Hematopoietic multipotent progenitor cell (in vitro differentiated cells): ENCODE results near the gene CDHR5. TPM values are rescaled to one million over a fixed set of nuclear protein-coding genes. Genes with fewer than 3 reads are reported as not detected.
A peak's percentile ranks its signal among the peaks of the same experiment; 100 is the strongest.

Source experiments
- DNase-seq, 3 donors: peaks; one replicate each; pipeline ENCODE4 v3.0.0-alpha.2; 2011 to 2015; ENCODE audit warnings: low read depth in 2 of 3, low spot score in 2 of 3
- total RNA-seq: library from RNA; depleted of rRNA; stranded (reverse); fragments of >200 nt; gene quantifications from one replicate; pipeline ENCODE4 v1.2.3, GENCODE V29; 2012

The CDHR5 gene
- total RNA-seq, 1 donor: not detected

DNA sequence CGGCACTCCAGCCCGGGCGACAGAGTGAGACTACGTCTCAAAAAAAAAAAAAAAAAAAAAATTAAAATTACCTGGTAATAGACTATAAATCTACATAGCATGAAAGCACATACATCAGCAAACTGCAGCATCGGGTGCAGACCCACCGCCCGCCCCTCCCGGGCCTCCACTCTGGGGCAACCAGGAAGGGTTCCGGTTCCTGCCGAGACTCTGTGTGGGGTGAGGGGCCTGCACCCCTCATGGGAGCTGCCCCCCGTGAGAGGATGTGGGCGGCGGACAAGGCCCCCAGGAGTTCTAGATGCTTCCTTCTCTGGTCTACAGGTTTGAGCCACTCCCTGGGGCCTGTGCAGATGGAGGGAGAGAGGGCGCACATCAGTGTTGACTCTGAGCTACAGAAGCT lies 21.5 kb upstream of the CDHR5 start:
- DNase-seq: no peak

DNA sequence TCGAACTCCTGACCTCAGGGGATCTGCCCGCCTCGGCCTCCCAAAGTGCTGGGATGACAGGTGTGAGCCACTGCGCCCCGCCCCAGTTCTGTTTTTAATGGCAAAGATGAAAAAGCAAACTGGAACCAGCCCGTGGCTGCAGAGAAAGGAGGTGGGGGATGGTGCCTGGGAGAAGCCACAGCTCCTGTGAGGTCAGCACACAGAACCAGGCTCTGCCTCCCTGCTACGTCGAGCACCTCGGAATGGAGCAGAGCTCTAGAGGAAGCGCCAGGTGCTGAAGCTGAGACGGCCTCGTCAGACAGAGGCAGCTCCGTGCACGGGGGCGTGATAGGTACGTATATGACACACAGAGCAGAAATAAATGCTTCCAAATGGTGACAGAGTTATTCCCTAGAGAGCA lies 20.8 kb upstream of the CDHR5 start:
- no peak for DNase-seq

DNA sequence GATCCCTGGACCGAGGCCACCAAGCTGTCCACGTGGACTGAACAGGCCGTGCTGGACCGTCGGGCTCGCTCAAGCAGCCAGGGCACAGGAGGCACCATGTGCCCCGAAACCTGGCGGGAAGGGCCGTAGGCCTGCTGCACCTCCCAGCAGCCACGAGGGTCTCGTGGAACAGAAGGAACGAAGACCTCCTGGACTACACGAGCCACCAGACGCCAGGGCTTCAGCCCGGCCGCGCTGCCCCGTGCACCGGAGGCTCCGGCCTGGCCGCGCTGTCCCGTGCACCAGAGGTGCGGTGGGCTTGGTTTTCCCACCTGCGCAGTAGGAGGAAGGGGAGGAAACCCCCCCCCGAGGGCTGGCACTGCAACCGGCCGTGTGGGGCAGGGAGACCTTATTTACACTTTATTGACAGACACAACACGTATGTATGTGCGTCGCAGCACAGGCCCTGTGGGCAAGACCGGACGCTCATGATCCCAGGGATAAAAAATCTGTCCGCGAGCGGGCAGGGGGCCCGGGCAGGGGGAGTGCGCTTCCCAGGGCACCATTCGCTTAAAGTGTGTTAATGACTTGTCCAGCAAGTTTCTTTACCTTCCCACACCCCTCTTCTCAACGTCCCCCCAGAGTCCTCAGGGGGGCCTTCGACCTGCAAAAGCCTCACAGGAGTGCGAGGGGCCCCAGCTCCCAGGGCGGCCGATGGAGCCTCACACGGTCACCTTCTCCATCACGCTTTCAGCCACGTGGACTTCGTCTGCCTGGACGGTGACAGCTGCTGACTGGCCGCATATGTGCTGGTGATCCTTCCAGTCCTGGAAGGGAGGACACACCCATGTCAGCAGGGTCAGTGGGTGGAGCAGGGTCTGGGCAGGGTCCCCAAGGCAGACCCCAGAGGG lies 19.3 kb upstream of the CDHR5 start:
- DNase-seq: no peak

DNA sequence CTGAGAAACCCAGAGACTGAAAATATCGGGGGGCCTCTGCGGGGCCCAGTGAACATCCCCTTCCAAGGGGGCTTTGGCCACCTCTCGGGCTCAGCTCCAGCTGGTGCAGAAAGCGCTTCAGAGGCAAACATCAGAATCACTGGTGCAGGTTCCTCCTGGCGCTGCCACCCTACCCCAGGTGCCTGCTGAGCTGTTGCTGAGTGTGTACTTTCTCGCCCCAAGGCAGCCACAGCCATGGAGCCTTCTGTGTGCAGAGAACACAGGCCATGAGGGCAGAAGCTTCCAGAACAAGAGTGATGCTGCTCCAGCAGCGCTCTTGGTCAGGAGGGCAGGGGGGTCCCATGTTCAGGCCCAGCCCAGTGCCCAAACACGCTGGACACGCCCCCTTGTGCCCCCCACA lies 18.6 kb upstream of the CDHR5 start:
- DNase-seq: no peak

DNA sequence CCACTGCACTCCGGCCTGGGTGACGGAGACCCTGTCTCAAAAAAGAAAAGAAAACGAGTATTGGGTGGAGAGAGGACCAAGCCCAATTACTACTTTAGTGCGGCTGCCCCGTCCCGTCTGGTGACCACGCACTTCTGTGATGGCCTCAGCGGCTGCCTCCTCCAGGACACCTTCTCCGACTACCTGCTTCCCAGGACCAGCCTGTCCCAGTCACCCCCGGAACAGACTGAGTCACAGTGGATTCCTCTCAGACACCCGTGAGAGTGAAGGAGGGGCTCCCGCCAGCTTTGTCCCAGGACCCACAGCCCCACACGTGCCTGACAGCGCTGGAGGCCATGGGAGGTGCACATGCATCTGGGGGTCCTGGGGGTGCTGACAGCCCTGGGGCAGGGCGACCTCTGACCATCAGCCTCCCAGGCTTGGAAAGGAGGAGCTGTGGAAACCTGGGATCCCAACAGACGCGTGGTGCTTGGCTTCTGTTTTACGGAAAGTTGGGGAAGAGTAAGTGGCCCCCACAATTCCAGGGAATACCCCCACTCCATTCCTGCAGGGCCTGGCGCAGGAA lies 17.1 kb upstream of the CDHR5 start:
- DNase-seq: no peak

DNA sequence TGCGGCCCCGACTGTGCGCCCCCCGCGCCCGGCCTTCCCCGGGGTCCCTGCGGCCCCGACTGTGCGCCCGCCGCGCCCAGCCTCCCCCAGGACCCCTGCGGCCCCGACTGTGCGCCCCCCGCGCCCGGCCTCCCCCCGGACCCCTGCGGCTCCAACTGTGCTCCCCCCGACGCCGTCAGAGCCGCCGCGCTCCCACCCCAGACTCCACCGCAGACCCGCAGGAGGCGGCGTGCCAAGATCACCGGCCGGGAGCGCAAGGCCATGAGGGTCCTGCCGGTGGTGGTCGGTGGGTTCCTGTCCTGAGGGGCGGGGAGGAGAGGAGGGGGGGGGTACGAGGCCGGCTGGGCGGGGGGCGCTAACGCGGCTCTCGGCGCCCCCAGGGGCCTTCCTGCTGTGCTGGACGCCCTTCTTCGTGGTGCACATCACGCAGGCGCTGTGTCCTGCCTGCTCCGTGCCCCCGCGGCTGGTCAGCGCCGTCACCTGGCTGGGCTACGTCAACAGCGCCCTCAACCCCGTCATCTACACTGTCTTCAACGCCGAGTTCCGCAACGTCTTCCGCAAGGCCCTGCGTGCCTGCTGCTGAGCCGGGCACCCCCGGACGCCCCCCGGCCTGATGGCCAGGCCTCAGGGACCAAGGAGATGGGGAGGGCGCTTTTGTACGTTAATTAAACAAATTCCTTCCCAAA lies 15.4 kb upstream of the CDHR5 start:
- peak in 2 of 3 donors; percentile 26 to 44 for DNase-seq

DNA sequence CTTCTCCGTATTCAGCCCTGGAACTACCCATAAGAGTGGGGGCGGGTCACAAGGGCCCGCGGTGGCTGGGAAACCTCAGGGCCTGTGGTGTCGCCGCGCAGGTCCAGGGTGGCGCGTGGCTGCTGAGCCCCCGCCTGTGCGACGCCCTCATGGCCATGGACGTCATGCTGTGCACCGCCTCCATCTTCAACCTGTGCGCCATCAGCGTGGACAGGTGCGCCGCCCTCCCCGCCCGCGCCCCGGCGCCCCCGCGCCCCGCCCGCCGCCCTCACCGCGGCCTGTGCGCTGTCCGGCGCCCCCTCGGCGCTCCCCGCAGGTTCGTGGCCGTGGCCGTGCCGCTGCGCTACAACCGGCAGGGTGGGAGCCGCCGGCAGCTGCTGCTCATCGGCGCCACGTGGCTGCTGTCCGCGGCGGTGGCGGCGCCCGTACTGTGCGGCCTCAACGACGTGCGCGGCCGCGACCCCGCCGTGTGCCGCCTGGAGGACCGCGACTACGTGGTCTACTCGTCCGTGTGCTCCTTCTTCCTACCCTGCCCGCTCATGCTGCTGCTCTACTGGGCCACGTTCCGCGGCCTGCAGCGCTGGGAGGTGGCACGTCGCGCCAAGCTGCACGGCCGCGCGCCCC lies 14.7 kb upstream of the CDHR5 start:
- no peak for DNase-seq

DNA sequence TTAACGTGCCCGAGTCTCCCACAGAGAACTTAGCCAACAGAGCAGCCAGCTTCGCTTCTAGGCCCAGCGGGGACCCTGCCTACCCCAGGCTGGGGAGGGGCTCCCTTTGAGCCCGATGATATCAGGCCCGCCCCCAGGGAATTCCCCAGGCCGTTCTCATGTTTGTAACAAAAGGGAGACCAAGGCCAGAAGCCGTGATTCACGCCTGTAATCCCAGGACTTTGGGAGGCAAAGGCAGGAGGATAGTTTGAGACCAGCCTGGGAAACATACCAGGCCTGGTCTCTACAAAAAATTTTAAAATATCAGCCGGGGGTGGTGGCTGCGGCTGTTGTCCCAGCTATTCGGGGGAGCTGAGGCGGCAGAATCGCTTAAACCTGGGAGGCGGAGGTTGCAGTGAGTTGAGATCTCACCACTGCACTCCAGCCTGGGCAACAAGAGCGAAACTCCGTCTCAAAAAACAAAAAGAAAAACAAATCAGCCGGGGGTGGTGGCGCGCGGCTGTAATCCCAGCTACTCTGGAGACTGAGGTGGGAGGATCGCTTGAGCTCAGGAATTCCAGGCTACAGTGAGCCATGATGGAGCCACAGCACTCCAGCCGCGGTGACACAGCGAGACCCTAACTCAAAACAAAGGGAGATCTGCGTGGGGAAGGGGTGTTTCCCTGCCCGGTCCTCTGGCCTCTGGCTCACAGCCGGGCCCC lies 14.0 kb upstream of the CDHR5 start:
- DNase-seq: no peak

DNA sequence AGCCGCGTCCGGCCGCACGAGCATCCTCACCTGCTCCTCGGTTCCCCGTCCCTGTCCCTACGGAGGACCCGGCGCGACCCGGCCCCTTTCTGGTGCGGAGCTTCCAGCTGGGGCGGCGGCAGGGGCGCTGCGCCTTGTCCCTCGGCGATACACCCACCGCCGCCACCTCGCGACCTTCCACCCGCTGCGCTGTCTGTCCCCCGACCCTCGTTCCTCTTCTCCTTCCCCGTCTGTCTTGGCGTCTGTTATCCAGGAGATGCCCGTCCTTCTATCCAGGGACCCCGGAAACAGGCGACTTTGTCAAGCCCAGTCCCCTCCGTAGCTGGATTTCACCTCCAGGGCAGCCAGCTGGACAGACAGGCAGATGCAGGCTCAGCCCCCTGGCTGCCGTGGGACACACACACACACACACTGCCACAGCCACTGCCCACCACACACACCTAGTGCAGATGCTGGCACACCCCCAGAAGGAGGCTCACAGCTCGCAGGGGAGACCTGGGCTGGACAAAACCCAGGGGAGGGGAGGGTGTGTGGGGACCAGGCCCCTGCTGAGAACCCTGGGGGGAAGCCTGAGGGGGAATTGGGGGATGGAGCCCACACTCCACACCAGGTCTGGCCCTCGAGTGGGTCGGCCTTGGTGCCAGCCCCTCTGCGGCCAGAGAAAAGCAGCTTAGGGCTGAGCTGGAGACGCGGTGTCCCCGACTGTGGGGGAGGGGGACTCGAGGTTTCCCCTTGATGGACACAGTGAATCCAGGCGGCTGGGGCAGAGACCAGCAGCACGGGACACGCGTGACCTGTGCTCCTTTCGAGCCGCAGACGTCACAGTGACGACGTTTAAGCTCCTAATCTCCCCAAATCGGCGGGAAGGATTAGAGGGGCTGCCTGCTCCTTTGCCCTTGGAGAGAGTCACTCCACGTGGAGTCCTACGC lies 13.1 kb upstream of the CDHR5 start:
- no peak for DNase-seq

DNA sequence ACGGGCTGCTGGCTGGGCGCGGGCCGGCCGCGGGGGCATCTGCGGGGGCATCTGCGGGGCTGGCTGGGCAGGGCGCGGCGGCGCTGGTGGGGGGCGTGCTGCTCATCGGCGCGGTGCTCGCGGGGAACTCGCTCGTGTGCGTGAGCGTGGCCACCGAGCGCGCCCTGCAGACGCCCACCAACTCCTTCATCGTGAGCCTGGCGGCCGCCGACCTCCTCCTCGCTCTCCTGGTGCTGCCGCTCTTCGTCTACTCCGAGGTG lies 12.5 kb upstream of the CDHR5 start:
- DNase-seq: no peak

DNA sequence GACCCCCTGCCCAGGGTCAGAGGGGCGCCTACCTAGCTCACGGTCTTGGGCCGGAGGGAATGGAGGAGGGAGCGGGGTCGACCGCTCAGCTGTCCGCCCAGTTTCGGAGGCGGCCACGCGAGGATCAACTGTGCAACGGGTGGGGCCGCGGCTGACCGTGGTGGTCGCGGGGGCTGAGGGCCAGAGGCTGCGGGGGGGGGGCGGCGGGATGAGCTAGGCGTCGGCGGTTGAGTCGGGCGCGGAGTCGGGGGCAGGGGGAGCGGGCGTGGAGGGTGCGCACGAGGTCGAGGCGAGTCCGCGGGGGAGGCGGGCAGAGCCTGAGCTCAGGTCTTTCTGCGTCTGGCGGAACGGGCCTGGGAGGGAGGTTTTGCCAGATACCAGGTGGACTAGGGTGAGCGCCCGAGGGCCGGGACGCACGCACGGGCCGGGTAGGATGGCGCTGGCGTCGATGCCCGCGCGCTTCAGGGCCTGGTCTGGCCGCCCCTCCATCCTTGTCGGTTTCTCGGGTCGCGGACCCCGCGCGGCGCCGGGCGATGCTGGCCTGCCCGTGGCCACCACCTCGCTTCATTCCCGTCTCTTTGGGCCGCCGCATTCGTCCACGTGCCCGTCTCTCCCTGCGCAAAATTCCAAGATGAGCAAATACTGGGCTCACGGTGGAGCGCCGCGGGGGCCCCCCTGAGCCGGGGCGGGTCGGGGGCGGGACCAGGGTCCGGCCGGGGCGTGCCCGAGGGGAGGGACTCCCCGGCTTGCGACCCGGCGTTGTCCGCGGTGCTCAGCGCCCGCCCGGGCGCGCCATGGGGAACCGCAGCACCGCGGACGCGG lies 12.0 kb upstream of the CDHR5 start, which contains the start of gene DRD4:
Gene DRD4, plus strand, starts transcription at position 759 of the 822 bp plus-strand sequence. Its CDS starts 36 bp downstream, at position 795.
- DNase-seq: no peak

DNA sequence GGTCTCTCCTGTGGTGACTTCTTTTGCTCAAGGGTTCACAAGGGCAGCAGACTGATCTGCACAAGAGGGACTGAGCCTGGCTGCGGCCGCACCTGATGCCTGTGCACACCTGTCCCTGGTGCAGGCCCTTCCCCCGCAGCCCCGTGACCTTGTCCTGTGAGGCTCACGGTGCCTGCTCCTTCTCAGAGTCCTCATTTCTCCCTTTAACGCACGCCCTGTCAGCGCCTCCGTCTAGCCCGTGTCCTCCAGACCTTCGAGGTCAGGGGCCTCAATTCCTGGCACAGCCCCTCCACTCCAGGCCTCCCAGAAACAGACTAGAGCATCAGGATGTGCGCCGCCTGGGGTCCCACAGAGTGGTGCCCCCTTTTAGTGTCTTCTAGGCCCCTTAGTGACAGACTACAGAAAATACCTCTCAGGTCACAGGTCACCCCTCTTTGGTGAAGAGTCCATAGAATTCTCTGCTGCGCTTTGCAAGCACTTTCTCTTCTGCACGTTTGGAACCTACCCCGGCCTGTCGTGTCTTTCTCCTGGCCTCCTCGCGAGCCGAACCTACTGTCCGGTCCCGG lies 11.3 kb upstream of the CDHR5 start:
- no peak for DNase-seq

DNA sequence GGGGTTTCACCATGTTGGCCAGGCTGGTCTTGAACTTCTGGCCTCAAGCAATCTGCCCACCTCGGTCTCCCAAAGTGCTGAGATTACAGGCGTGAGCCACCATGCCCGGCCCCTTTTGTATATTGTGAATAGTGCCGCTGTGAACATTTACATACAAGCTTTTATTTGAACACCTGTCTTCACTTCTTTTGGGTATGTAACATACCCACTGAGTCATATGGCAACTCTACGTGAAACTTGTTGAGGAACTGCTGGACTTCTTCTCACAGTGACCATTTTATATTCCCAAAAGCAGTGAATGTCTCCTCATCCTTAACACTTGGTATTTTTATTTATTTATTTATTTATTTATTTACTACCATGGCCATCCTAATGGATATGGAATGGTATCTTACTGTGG lies 6.1 kb upstream of the CDHR5 start:
- DNase-seq: no peak

DNA sequence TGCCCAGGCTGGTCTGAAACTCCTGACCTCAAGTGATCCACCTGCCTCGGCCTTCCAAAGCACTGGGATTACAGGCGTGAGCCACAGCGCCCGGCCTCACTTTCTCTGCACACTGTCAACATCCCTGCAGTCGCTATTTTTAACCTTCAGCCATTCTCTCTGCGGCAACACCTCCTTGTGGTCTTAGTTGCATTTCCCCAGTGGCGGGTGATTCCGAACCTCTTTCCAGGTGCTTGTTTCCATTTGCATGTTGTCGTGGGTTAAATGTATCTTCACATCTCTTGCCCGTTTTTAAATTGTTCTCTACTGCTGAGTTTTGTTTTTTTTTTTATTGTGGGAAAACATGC lies 4.5 kb upstream of the CDHR5 start:
- peak in 1 of 3 donors; percentile 32 for DNase-seq

DNA sequence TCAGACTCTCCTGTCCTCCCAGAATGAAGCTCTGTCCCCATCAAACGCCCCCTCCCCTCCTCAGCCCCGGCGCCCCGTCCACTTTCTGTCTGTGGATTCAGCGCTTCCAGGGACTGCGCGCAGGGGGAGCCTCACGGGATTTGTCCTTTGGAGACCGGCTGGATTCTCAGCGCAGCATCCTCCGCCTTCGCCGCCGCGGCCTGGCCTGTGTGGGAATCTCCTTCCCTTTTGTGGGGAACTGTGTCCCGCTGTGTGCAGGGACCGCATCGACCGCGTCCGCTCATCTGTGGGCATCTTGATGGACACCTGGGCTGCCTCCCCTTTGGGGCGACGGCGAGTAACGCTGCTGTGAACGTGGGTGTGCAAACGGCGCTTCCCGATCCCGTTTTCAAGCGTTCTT lies 3.3 kb upstream of the CDHR5 start:
- DNase-seq: no peak

DNA sequence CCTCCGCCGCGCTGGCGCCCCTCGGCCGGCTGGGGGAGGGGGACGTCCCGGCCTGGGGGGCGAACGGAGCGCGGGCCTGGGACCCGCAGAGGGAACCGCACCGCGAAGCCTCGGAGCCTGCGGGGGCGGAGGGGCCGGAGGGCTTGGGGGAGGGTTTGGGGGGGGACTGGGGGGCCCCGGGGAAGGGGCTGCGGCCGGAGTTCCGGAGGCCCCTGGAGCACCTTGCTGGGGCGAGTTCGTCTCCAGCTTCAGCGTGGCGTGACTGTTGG lies 2.5 kb upstream of the CDHR5 start:
- no peak for DNase-seq

DNA sequence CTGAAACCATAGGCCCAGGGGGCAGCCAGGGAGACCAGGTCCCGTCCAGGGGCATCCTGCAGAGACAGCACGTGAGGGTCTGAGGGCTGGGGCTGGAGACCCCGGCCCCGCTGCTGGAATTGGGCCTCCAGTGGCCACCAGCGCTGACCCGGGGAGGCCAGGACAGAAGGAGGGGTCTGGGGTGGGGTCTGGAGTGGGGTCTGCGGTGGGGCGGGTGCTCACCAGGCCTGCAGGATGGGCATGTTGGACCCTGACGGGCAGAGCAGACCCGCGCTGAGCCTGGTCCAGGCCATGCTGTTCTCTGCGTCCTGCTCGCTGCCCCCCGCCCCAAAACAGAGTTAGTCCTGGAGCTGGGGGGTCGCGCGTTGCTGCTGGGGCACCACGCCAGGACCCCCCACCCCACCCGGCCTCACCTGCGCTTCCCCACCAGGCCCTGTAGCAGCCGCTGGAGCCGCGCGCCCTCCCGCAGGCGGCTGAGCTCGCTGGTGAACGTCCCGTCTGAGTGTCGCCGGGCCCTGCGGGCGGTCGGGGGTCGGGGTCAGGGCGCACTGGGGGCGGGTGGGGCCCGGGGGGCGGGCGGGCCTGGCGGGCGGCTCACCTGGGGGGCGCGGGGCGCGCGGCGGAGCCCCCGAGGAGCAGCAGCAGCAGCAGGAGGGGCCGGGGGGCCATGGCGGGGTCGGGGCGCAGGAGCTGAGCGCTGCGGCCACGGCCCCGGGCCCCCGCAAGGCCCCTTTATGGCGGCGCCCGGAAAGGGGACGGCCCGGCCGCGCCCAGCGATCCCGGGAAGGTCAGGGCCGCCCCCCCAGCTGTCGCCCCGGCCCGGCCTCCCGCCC lies 1.9 kb upstream of the CDHR5 start, which contains the start of gene SCT:
Gene SCT, minus strand, starts transcription at position 707 of the 833 bp plus-strand sequence. Its CDS starts 38 bp downstream, at position 669.
- no peak for DNase-seq

DNA sequence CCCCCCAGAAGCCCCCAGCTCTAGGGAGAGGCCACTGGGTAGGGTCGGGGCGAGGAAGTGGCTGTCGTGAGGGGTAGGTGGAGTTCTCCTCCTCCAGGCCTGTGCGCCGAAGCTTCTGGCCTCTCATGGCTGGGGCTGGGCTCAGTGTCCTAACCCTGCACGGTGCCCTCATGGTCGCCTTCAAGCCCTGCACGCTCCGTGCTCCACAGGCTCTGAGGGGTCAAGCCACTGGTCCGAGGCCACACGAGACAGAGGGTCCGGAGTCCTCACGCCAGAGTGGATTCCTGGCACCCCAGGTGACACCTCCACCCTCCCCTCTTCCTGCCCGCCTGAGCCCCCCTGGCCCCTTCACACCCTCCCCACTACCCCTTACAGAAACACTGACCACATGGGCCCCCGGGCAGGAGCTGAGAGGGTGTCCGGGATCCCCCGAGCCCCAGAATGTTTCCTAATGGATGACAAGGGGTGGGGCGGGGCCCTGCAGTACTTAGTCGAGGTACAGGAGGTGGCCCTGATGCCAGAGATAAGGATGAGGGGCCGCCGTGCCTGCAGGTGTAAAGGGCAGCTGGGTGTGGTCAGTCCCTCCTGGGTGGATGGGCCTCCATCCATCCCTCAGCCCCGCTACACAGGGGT lies 997 bp upstream of the CDHR5 start:
- DNase-seq: no peak
